K562 (cell line): ENCODE data around the gene SULT1A2. TPM values are rescaled to one million over a fixed set of nuclear protein-coding genes. Genes with fewer than 3 reads are reported as not detected.

ENCODE experiments used
- ATF1 ChIP-seq, 2 experiments: fragments of 450-650 bp in 1 of 2; IDR thresholded peaks; 2 replicates each; pipeline ENCODE4 v1.6.1; 2016; ENCODE audit warnings: missing compliant biosample characterization in 1 of 2, missing genetic modification characterization in 1 of 2
- CREB3L1 ChIP-seq: fragments of 450-650 bp; IDR thresholded peaks from 2 replicates; pipeline ENCODE4 v1.6.1; 2014; ENCODE audit warnings: low read depth, mild to moderate bottlenecking, moderate library complexity, borderline replicate concordance
- ELF1 ChIP-seq: fragments of 200-800 bp; sonication (Bioruptor generic); IDR thresholded peaks from 2 replicates; pipeline ENCODE4 v1.6.1; 2016; ENCODE audit warnings: missing genetic modification characterization, missing compliant biosample characterization
- HCFC1 ChIP-seq: IDR thresholded peaks from 2 replicates; pipeline ENCODE4 v1.6.1; 2012; ENCODE audit warnings: low read depth, low read length, improper control_type of control experiment
- HNRNPUL1 ChIP-seq: fragments of 200-400 bp; formaldehyde crosslinking; IDR thresholded peaks from 2 replicates; pipeline ENCODE4 v1.6.1; 2017; ENCODE audit warnings: low read length
- MXI1 ChIP-seq: IDR thresholded peaks from 2 replicates; pipeline ENCODE4 v1.6.1; 2011; ENCODE audit warnings: low read depth, mild to moderate bottlenecking, improper control_type of control experiment, low read length
- NONO ChIP-seq, 2 experiments: fragments of 200-400 bp in 1 of 2; fragments of 450-650 bp in 1 of 2; formaldehyde crosslinking in 1 of 2; IDR thresholded peaks; 2 replicates each; pipeline ENCODE4 v1.6.1; 2017; ENCODE audit warnings: low read depth in 2 of 2, mild to moderate bottlenecking in 2 of 2, moderate library complexity in 2 of 2, low read length in 1 of 2
- SAFB2 ChIP-seq: fragments of 200-400 bp; formaldehyde crosslinking; IDR thresholded peaks from 2 replicates; pipeline ENCODE4 v1.6.1; 2018; ENCODE audit warnings: borderline replicate concordance, low read length, low read depth, moderate library complexity; ENCODE audit not compliant: severe bottlenecking
- SLC30A9 ChIP-seq: fragments of 250-450 bp; sonication (Bioruptor Pico); IDR thresholded peaks from 2 replicates; pipeline ENCODE4 v1.8.0; 2022; ENCODE audit warnings: mild to moderate bottlenecking, moderate library complexity
- SP2 ChIP-seq: IDR thresholded peaks from 2 replicates; pipeline ENCODE4 v1.6.1; 2011; ENCODE audit warnings: mild to moderate bottlenecking, low read depth, low read length, moderate library complexity; ENCODE audit not compliant: poor library complexity, severe bottlenecking; ENCODE audit errors: extremely low read depth
- TARDBP ChIP-seq: fragments of 450-650 bp; IDR thresholded peaks from 2 replicates; pipeline ENCODE4 v1.6.1; 2016
- TBP ChIP-seq: optimal IDR thresholded peaks from 2 replicates; pipeline ENCODE3; 2011; ENCODE audit warnings: low read depth, low read length, improper control_type of control experiment
- ZNF407 ChIP-seq: fragments of 450-650 bp; IDR thresholded peaks from 2 replicates; pipeline ENCODE4 v1.6.1; 2016; ENCODE audit warnings: low read depth
- ZNF639 ChIP-seq, 2 experiments: fragments of 200-800 bp in 1 of 2; sonication (Bioruptor generic) in 1 of 2; sonication (generic) in 1 of 2; formaldehyde crosslinking in 1 of 2; IDR thresholded peaks in 1 of 2; conservative IDR thresholded peaks in 1 of 2; 2 replicates each; pipeline versions ENCODE4 v1.5.0 to v1.6.1; 2016 to 2020; ENCODE audit warnings: missing compliant biosample characterization in 1 of 2, missing genetic modification characterization in 1 of 2, missing genetic modification reagents in 1 of 2
- polyA plus RNA-seq, 8 experiments: library from polyadenylated mRNA; depleted of rRNA in 4 of 8; stranded (reverse) in 5 of 8; unstranded in 3 of 8; fragments of >200 nt; fragmentation: Nextera tagmentation in 2 of 8; fragmentation: Illumina TruSeq in 1 of 8; extraction: Ambion mirVana in 2 of 8; extraction: Trizol in 1 of 8; gene quantifications; 2 replicates each; pipeline versions ENCODE4 v1.2.1 to v1.2.3, GENCODE V29; 2011 to 2014; ENCODE audit warnings: inconsistent platforms in 1 of 8, missing spikeins in 1 of 8
- total RNA-seq, 7 experiments: library from RNA; depleted of rRNA in 6 of 7; stranded (reverse); fragments of >200 nt in 6 of 7; fragmentation: Illumina TruSeq in 2 of 7; extraction: Trizol in 2 of 7; gene quantifications; 2 replicates each; pipeline versions ENCODE4 v1.2.1 to v1.2.3, GENCODE V29; 2011 to 2021; ENCODE audit warnings: low replicate concordance in 1 of 7

SULT1A2 gene
- total and polyA plus RNA-seq, 9 of the 15 experiments (the other 6 are each of a cell fraction or from before 2014, with no cell fraction given), result 0.73 to 3.2 (median 1.7) TPM

GRCh38 chr16:28553776-28554633 is 42.8 kb downstream of the SULT1A2 start, which contains the start of gene SGF29 (continued):
- TF ChIP-seq CREB3L1 (peak; percentile 89), MXI1 (no peak), ELF1 (tag) (no peak), SP2 (peak; percentile 87), TBP (peak; percentile 84), ZNF407 (peak; percentile 36; the same call in 1 of the 2 replicates), HCFC1 (peak; percentile 88), ZNF639 (CRISPR knock-in tag; conservative IDR thresholded peaks at IDR 0.05 in 1 of 2, IDR thresholded peaks at IDR 0.05 in 1 of 2) (peak in 1 of 2 experiments; percentile 87; a peak in 1 of 4 replicates), HNRNPUL1 (no peak), TARDBP (0 out of 2 replicates have a peak, but pooled peaks have one; percentile 27), NONO (IDR thresholded peaks at IDR 0.05; ENCODE audit: low read depth in 2 of 2, low read length in 1 of 2) (no peak), SAFB2 (no peak), ATF1 (CRISPR knock-in tag; IDR thresholded peaks at IDR 0.05) (no peak; the same call in 1 of the 2 replicates), ATF1 (tag; IDR thresholded peaks at IDR 0.05) (peak; percentile 97), SLC30A9 (CRISPR knock-in tag) (no peak)
